GM19043 (cell line): ENCODE data around the gene PAPOLG.

ENCODE experiments used
- ATAC-seq: cut with Tn5 transposase; IDR thresholded peaks from one replicate; pipeline ENCODE4 v1.9.1; 2021; ENCODE audit warnings: low read depth; ENCODE audit not compliant: unreplicated experiment

Gene PAPOLG

GRCh38 chr2:60756097-60757087 lies at the start of gene PAPOLG:
Gene PAPOLG (plus strand): TSS chr2:60756268. CDS start chr2:60756479, 211 bp downstream.
- ATAC-seq = peak; percentile 98

- no peak for ATAC-seq
Measured at GRCh38 chr2:60707750-60708371, 48.2 kb upstream of the PAPOLG start.

GRCh38 chr2:60708630-60709320 lies 47.3 kb upstream of the PAPOLG start:
- ATAC-seq = no peak

GRCh38 chr2:60710707-60711106 lies 45.4 kb upstream of the PAPOLG start:
- ATAC-seq = no peak

- ATAC-seq = no peak
Measured at GRCh38 chr2:60715561-60715960, 40.5 kb upstream of the PAPOLG start.

GRCh38 chr2:60717691-60718090 lies 38.4 kb upstream of the PAPOLG start:
- ATAC-seq = no peak

GRCh38 chr2:60719331-60719730 lies 36.7 kb upstream of the PAPOLG start:
- no peak for ATAC-seq

- ATAC-seq = no peak
Measured at GRCh38 chr2:60725466-60725865, 30.6 kb upstream of the PAPOLG start.

GRCh38 chr2:60728855-60729254 lies 27.2 kb upstream of the PAPOLG start:
- ATAC-seq = no peak

GRCh38 chr2:60735496-60736250 lies 20.4 kb upstream of the PAPOLG start:
- no peak for ATAC-seq

- no peak for ATAC-seq
Measured at GRCh38 chr2:60738679-60739078, 17.4 kb upstream of the PAPOLG start.

GRCh38 chr2:60739156-60739555 lies 16.9 kb upstream of the PAPOLG start:
- ATAC-seq = no peak

GRCh38 chr2:60741576-60741975 lies 14.5 kb upstream of the PAPOLG start:
- ATAC-seq = no peak

GRCh38 chr2:60742419-60742818 lies 13.6 kb upstream of the PAPOLG start:
- no peak for ATAC-seq

GRCh38 chr2:60745330-60745729 lies 10.7 kb upstream of the PAPOLG start:
- no peak for ATAC-seq

- ATAC-seq = no peak
Measured at GRCh38 chr2:60745761-60746160, 10.3 kb upstream of the PAPOLG start.

- ATAC-seq = no peak
Measured at GRCh38 chr2:60746318-60746717, 9.8 kb upstream of the PAPOLG start.

- no peak for ATAC-seq
Measured at GRCh38 chr2:60759654-60760053, 3.6 kb downstream of the PAPOLG start.

- no peak for ATAC-seq
Measured at GRCh38 chr2:60764736-60765534, 8.9 kb downstream of the PAPOLG start.

- ATAC-seq = no peak
Measured at GRCh38 chr2:60766283-60766682, 10.2 kb downstream of the PAPOLG start.
